ENCODE measurements around the gene RASSF5.

DNA sequence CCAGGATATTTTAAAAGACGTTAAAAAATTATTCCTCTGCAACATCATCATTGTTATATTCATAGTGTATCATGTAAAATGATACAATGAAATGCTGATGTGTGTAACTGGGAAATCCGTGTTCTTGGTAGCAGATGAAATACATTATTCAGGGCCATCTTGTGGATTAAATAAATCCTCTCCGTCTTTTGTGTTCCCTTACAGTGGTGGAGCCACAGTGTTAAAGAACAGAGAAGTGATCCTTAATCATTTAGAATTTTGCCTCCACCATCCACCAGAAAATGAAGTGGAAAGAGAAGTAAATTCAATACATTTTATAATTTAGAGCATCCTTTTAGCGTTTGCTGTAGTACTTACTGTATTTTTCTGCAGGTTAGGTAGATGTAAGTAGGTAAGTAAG is 129.3 kb downstream of the RASSF5 start:
- TF ChIP-seq POLR2AphosphoS5 (IDR thresholded peaks at IDR 0.05; ENCODE audit: low read depth, low read length) (no peak), TAF1 (IDR thresholded peaks at IDR 0.05; ENCODE audit: borderline replicate concordance, insufficient read depth, low read length) (no peak)
- TF ChIP-seq, protein P1, sequence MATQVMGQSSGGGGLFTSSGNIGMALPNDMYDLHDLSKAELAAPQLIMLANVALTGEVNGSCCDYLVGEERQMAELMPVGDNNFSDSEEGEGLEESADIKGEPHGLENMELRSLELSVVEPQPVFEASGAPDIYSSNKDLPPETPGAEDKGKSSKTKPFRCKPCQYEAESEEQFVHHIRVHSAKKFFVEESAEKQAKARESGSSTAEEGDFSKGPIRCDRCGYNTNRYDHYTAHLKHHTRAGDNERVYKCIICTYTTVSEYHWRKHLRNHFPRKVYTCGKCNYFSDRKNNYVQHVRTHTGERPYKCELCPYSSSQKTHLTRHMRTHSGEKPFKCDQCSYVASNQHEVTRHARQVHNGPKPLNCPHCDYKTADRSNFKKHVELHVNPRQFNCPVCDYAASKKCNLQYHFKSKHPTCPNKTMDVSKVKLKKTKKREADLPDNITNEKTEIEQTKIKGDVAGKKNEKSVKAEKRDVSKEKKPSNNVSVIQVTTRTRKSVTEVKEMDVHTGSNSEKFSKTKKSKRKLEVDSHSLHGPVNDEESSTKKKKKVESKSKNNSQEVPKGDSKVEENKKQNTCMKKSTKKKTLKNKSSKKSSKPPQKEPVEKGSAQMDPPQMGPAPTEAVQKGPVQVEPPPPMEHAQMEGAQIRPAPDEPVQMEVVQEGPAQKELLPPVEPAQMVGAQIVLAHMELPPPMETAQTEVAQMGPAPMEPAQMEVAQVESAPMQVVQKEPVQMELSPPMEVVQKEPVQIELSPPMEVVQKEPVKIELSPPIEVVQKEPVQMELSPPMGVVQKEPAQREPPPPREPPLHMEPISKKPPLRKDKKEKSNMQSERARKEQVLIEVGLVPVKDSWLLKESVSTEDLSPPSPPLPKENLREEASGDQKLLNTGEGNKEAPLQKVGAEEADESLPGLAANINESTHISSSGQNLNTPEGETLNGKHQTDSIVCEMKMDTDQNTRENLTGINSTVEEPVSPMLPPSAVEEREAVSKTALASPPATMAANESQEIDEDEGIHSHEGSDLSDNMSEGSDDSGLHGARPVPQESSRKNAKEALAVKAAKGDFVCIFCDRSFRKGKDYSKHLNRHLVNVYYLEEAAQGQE (IDR thresholded peaks at IDR 0.05; ENCODE audit: insufficient read depth in 1 of 2, low read depth in 2 of 2, low read length in 2 of 2) = no peak

Measured in PFSK-1 (cell line).